K562 (cell line): ENCODE measurements around the gene NMT1.

Source experiments
- HDAC2 ChIP-seq: fragments of 450-650 bp; IDR thresholded peaks from 2 replicates; pipeline ENCODE4 v1.6.1; 2016; ENCODE audit warnings: mild to moderate bottlenecking
- TRIM24 ChIP-seq, 2 experiments: fragments of 450-650 bp; IDR thresholded peaks; 2 replicates each; pipeline ENCODE4 v1.6.1; 2016
- ZBTB8A ChIP-seq: fragments of 450-650 bp; IDR thresholded peaks from 2 replicates; pipeline ENCODE4 v1.6.1; 2018; ENCODE audit warnings: mild to moderate bottlenecking, moderate library complexity; ENCODE audit not compliant: partially characterized antibody
- ZNF184 ChIP-seq: sonication (generic); formaldehyde crosslinking; IDR thresholded peaks from 2 replicates; pipeline ENCODE4 v1.5.0; 2020; ENCODE audit warnings: missing genetic modification reagents
- ZNF197 ChIP-seq: fragments of 200-800 bp; sonication (Bioruptor generic); IDR thresholded peaks from 2 replicates; pipeline ENCODE4 v1.6.1; 2016; ENCODE audit warnings: low read depth, missing genetic modification characterization, missing compliant biosample characterization
- TF ChIP-seq, protein P1 (sequence below): sonication (generic); formaldehyde crosslinking; IDR thresholded peaks from 2 replicates; pipeline ENCODE4 v1.8.1; 2022; ENCODE audit warnings: missing genetic modification reagents
- TF ChIP-seq, protein P2 (sequence below), 3 experiments: IDR thresholded peaks in 2 of 3; conservative IDR thresholded peaks in 1 of 3; 2 replicates each; pipeline ENCODE4 v1.5.1; 2011 to 2012; ENCODE audit warnings: low read length in 3 of 3, mild to moderate bottlenecking in 3 of 3, control low read depth in 2 of 3, improper control_type of control experiment in 1 of 3, inconsistent platforms in 1 of 3, low read depth in 1 of 3, mixed read lengths in 1 of 3, moderate library complexity in 1 of 3; ENCODE audit not compliant: insufficient read depth in 2 of 3

GRCh38 chr17:45128331-45128730 lies 67.2 kb downstream of the NMT1 start:
- TF ChIP-seq, protein P1, sequence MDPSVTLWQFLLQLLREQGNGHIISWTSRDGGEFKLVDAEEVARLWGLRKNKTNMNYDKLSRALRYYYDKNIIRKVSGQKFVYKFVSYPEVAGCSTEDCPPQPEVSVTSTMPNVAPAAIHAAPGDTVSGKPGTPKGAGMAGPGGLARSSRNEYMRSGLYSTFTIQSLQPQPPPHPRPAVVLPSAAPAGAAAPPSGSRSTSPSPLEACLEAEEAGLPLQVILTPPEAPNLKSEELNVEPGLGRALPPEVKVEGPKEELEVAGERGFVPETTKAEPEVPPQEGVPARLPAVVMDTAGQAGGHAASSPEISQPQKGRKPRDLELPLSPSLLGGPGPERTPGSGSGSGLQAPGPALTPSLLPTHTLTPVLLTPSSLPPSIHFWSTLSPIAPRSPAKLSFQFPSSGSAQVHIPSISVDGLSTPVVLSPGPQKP (CRISPR knock-in tag): no peak
- no peak for TF ChIP-seq ZBTB8A
- TF ChIP-seq ZNF184: no peak
- TF ChIP-seq HDAC2: no peak
- TF ChIP-seq ZNF197: no peak
- no peak for TF ChIP-seq TRIM24 (IDR thresholded peaks at IDR 0.05)
- TF ChIP-seq, protein P2, sequence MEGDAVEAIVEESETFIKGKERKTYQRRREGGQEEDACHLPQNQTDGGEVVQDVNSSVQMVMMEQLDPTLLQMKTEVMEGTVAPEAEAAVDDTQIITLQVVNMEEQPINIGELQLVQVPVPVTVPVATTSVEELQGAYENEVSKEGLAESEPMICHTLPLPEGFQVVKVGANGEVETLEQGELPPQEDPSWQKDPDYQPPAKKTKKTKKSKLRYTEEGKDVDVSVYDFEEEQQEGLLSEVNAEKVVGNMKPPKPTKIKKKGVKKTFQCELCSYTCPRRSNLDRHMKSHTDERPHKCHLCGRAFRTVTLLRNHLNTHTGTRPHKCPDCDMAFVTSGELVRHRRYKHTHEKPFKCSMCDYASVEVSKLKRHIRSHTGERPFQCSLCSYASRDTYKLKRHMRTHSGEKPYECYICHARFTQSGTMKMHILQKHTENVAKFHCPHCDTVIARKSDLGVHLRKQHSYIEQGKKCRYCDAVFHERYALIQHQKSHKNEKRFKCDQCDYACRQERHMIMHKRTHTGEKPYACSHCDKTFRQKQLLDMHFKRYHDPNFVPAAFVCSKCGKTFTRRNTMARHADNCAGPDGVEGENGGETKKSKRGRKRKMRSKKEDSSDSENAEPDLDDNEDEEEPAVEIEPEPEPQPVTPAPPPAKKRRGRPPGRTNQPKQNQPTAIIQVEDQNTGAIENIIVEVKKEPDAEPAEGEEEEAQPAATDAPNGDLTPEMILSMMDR (IDR thresholded peaks at IDR 0.05 in 2 of 3, conservative IDR thresholded peaks at IDR 0.05 in 1 of 3; ENCODE audit: insufficient read depth in 2 of 3, low read depth in 1 of 3, low read length in 3 of 3): no peak
